T47D (cell line): ENCODE results near the gene TPPP.

ENCODE experiments used
- DNase-seq, 2 experiments: peaks; one replicate each; pipeline versions ENCODE4 v3.0.0 to v3.0.0-alpha.2; 2011 to 2012; ENCODE audit warnings: low read depth in 1 of 2, low spot score in 1 of 2
- JUND ChIP-seq: IDR thresholded peaks from 2 replicates; pipeline ENCODE4 v1.6.1; 2012; ENCODE audit warnings: low read depth
- in situ Hi-C: cut with HindIII; loops from 2 replicates; pipeline ENCODE4 v1.10.0; 2016; ENCODE audit warnings: low sequenced_read_pairs, low pct_unique_long_range_greater_than_20kb

Gene TPPP

DNA sequence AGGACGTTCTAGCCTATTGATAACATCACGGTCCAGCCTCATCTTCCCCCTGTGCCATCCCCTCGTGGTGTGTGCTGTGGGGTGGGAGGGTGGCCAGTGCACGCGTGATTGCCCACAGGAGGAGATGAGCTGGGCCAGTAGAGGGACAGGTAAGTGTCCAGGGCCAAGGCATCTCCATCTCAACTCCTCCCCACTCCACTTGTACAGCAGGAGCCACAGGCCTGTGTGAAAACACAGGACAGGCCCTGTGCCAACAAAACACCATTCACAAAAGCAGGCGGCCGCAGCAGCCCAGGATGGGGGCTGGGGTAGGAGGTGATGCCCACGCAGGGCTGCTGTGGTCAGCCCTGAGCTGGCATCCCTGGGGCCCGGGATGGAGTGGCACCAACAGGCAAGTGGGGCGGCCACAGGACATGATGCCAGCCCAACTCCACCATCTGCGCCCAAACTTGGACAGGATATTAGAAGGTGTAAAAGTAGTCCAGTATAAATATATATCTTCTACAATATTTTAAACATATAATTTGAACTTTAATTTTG lies 32.6 kb downstream of the TPPP start:
- TF ChIP-seq JUND, result no peak
- no peak for DNase-seq
- in situ Hi-C loops, result no loop called here

DNA sequence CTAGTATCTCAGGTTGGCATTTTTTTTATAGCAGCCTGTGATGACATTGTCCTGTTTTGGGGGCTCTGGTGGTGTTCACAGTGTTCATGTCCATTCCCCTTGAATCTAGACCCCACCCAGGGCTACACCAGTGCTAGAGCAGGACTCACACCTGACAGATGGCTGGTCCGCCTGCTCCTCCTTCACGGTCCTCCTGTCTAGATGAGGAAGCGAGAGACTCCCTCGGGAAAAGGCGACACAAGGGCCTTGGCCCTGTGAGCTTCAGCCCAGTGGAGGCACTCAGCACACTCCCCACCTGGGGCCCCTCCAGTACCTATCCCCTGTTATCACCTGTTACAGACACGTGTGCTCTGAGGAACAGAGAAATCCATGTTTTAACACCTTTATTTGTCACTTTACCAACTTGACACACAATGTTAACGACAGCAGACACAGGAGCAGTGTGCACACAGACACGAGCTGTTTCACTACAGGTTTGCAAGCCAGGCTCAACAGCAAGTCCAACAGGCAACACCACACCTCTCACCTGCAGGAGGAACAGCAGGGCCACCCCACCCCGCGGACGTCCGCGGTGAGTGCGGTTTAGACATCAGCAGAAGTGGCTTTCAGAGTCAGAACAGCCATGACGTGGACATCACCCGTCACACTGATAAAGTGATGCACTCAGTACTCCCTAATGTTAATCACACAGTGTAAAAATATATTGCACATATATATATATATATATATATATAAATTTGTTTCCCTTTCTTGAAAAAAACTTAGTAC lies 33.5 kb downstream of the TPPP start:
- in situ Hi-C loops, result no loop called here
- no peak for DNase-seq
- TF ChIP-seq JUND, result no peak

DNA sequence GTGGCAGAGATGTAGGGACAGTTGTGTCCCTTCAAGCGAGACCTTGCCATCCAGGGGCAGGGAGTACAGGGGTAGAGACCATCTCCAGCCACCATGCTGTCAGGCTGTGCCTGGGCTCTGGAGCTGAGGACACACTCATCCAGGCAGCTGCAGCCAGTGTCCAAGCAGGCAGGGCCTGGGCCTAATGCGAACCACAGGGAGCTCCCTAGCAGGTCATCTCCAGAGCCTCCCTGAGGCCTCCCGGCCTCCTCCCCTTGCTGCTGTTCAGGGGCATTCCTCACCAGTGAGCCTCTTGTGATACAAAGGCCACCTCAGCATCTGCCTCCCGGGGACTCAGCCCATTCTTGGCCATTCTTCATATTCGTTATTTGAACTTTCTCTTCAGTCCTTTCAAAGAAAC lies 35.0 kb downstream of the TPPP start:
- TF ChIP-seq JUND, result no peak
- in situ Hi-C loops, result no loop called here

DNA sequence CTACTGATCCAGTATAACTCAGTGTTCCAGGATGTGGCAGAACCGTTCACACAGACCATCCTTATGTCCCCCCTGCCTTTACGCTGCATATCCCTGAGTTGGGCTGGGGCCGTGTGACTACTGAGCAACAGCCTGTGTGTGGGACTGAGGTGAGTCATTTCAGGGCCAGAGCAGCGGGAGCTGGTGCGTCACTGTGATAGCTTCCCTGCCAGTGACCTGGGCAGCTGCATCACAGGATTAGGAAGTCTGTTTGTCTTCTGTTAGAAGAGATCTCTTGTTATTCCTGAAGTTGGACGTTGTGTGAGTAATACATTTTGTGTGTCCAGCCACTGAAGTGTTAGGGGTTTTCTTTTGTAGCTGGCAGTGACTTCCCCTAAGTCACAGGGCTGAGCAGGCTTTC lies 35.6 kb downstream of the TPPP start:
- TF ChIP-seq JUND, result no peak
- in situ Hi-C loops, result no loop called here
- DNase-seq, result no peak

More for the DNA sequence above, 35.0 kb downstream of the TPPP start:
- DNase-seq, result no peak

DNA sequence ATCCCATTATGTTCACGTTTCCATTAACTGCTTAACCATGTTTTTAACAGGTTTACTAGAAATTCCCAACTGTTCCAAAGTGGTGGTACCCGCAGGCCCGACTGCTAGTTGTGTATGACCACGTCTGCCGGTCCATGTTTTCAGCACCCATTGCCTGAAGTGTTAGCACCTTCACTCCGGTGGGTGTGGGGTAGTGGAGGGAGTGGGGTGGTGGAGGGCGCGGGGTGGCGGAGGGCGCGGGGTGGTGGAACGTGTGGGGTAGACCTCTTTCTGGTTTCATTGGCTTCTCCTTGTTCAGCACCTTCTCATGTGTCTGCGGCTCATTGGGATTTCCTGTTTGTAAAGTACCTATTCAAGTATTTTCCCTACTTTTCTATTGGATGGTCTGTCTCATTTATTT lies 37.7 kb downstream of the TPPP start:
- no peak for TF ChIP-seq JUND
- DNase-seq, result no peak
- in situ Hi-C loops, result no loop called here

DNA sequence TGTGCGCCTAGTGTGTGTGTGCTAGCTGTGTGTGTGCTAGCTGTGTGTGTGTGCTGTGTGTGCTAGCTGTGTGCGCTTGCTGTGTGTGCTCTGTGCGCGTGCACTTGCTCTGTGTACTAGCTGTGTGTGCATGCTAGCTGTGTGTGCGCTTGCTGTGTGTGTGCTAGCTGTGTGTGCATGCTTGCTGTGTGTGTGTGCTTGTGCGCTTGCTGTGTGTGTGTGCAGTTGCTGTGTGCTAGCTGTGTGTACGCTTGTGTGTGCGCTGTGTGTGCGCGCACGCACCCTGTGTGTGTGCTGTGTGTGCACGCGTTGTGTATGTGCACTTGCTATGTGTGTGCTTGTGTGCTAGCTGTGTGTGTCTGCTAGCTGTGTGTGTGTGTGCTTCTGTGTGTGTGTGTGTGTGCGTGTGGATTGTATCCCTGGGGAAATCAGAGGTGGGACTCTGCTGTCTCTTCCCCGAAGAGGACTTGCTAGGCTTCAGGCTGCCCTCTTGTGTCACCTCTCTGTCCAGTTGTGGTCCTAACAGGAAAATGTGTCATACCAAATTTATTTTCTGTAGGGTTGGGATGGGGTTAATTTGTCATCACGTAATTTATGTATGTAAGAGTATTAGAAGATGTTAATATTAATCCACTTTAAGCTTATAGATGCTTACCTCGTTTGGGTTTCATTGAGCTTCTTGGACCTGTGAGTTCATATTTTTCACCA lies 38.9 kb downstream of the TPPP start:
- TF ChIP-seq JUND, result no peak
- no peak for DNase-seq
- in situ Hi-C loops, result no loop called here

DNA sequence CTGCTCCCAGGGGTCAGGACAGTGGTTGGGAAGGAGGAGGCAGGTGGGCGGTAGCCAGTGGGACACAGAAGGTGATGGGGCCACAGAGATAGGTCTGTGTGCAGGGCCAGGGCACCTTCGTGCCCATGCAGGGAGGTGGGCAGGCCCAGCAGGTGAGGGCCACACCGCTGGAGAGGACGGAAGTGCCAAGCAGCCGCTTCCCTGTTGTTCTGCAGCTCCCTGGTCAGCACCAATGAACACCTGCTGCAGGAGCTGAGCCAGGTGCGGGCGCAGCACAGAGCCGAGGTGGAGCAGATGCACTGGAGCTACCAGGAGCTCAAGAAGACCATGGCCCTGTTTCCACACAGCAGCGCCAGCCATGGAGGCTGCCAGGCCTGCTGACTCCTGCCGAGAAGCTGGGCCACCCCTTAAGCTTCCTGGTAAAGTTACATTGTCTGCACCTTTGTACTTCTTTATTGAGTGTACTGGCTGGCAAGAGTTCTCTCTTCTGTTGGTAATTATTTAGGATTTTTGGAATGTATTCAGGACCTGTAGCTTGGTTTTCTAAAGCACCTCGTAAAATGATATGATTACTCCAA lies 40.3 kb downstream of the TPPP start:
- in situ Hi-C loops, result no loop called here
- TF ChIP-seq JUND, result no peak
- DNase-seq, result no peak

DNA sequence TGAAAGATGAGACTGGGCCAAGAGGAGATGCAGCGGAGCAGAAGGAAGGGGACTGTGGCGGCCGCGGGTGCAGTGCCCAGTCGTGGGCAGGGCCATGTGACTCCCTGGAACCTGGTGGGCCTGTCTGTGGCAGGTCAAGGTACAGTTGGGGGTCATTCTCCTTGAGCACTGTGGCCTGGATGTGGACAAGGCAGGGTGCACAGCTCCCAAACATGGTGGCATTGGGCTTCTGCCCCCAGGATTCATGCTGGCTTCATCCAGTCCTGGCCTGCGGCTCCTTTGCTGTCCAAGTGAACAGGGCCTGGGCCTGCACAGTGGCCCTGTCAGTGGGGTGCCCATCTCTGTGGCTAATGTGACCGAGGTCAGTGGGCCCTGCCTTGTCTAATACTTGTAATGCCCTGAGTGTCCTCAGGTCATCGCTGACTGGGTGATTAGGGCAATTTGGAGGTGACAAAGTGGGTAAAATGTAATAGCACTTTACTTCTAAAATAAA lies 41.1 kb downstream of the TPPP start:
- TF ChIP-seq JUND, result no peak
- DNase-seq, result no peak
- in situ Hi-C loops, result no loop called here

DNA sequence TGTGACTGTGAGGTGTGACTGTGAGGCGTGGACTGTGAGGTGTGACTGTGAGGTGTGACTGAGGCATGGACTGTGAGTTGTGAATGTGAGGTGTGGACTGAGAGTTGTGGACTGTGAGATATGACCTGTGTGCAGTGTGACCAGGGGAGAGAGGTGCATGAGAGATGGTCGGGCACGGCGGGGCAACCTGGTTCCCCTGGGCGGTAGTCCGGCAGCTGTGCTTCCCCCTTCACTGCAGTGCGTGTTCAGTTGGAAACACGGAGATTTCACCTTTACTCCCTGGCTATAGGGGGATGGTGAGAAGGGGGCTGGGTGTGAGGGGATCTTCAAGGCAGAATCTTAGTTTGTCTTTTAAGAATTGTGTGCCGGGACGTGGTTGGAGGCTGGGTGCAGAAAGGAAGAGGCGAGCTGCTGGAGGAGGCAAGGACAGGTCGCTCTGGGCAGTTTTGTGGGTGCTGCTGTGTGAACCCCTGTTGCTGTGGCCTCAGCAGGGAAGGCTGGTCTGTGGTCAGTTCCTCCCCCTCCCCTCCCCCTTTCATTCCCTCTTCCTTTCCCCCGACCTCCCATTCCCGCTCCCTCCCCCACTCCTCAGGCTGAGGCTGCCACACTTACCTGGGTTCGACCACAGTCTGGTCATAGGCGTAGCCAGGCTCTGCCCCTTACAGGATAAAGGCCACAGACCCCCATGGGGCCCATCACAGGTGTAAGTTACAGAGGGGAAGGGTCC lies 41.7 kb downstream of the TPPP start:
- in situ Hi-C loops, result no loop called here
- TF ChIP-seq JUND, result no peak
- no peak for DNase-seq

DNA sequence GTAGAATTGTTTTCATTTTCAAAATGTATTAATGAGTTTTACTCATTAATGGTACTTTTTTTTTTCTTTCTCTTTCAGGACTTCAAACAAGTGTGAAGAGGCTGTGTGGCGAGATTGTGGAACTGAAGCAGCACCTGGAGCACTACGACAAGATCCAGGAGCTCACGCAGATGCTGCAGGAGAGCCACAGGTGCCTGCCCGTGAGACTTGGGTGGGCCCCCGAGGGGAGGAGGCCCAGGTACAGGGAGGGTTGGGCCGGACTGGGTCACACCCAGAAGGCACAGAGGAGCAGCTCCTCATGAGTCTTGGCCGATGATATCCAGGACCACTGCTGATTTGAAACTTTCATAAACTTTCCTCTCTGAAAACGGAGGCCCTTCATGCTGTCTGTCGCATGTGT lies 45.4 kb downstream of the TPPP start:
- DNase-seq, result no peak
- no peak for TF ChIP-seq JUND
- in situ Hi-C loops, result no loop called here

DNA sequence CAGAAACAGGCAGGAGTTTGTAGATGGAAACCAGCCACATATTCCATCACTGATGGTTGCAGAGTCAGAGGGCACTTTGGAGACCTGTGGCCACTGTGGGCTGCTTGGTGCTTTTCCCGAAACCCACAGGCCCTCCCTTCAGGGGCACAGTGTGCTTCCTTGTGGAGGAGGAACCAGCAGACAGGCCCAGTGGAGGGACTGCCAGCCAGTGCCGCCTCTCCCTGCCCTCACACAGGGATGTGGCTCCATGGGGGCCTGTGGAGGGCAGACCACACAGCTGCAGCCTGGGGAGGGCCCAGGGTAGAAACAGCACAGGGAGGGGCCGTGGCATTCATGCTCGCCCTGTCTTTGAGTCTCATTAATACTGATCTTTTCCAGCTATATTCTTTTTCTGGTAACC lies 45.8 kb downstream of the TPPP start:
- in situ Hi-C loops, result no loop called here
- DNase-seq, result no peak
- TF ChIP-seq JUND, result no peak

DNA sequence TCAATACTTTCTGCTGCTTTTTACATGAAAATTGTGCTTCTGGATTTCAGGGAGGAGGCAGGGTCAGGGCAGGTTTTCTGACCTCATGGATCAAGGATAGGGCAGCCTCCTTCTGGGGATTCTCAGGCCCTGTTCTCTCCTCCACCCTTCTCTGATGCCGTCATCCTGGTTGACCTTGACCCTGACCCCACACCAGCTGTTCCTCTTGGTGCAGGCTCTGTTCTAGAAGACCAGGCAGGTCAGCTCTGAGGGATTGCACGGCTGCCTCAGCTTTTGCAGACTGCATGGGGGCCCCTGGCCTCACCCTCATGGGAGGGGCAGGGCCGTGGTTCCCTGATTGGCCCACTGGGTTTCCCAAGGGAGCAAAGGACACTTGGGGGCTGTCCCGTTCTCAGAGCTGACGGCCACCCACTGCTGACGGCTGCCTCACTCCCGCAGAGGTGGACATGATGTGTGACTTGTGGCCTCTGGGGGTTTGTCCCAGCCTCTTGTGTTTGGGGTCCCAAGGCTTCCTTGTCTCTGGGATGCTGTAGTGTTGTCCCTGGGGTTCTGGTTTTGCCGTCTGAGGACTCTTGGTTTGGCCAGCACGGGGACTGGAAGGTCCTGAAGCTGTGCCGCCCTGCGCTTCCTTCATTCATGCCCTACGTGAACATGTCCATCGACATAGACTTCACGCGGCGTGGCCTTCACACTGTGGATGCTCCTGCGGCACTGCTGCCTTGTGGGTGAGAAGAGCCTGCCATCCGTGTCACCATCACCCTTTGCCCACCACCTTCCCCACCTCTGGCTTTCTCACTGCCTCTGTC lies 46.6 kb downstream of the TPPP start:
- DNase-seq, result no peak
- no peak for TF ChIP-seq JUND
- in situ Hi-C loops, result no loop called here
